HG02884 (cell line): ENCODE measurements around the gene SASH1.

Experiments used
- ATAC-seq: cut with Tn5 transposase; IDR thresholded peaks from one replicate; pipeline ENCODE4 v1.9.1; 2021; ENCODE audit warnings: mild to moderate bottlenecking, moderate library complexity; ENCODE audit not compliant: unreplicated experiment

Gene SASH1

GRCh38 chr6:148455225-148455624 is 112.6 kb downstream of the SASH1 start:
- no peak for ATAC-seq

- ATAC-seq: no peak
Measured at GRCh38 chr6:148455674-148456558, 113.3 kb downstream of the SASH1 start.

GRCh38 chr6:148457137-148457842 is 114.7 kb downstream of the SASH1 start:
- no peak for ATAC-seq

- ATAC-seq: no peak
Measured at GRCh38 chr6:148457843-148458159, 115.2 kb downstream of the SASH1 start.

GRCh38 chr6:148459238-148459637 is 116.6 kb downstream of the SASH1 start:
- ATAC-seq: no peak

- no peak for ATAC-seq
Measured at GRCh38 chr6:148460876-148461646, 118.4 kb downstream of the SASH1 start.

- ATAC-seq: no peak
Measured at GRCh38 chr6:148461986-148462577, 119.4 kb downstream of the SASH1 start.

GRCh38 chr6:148463671-148464070 is 121.0 kb downstream of the SASH1 start:
- ATAC-seq: no peak

- ATAC-seq: peak; percentile 91
Measured at GRCh38 chr6:148464319-148465010, 121.8 kb downstream of the SASH1 start.

GRCh38 chr6:148465011-148465335 is 122.3 kb downstream of the SASH1 start:
- ATAC-seq: no peak

- ATAC-seq: no peak
Measured at GRCh38 chr6:148465670-148466069, 123.0 kb downstream of the SASH1 start.

GRCh38 chr6:148466158-148466557 is 123.5 kb downstream of the SASH1 start:
- ATAC-seq: no peak

- no peak for ATAC-seq
Measured at GRCh38 chr6:148467926-148468325, 125.3 kb downstream of the SASH1 start.

GRCh38 chr6:148470156-148470555 is 127.5 kb downstream of the SASH1 start:
- no peak for ATAC-seq

GRCh38 chr6:148470606-148471465 is 128.2 kb downstream of the SASH1 start:
- no peak for ATAC-seq

- no peak for ATAC-seq
Measured at GRCh38 chr6:148471624-148472159, 129.1 kb downstream of the SASH1 start.

- no peak for ATAC-seq
Measured at GRCh38 chr6:148472171-148473105, 129.8 kb downstream of the SASH1 start.

- no peak for ATAC-seq
Measured at GRCh38 chr6:148479497-148479896, 136.9 kb downstream of the SASH1 start.
